Activated CD4-positive, CD25-positive, alpha-beta regulatory T cell treated with anti-CD3 and anti-CD28 coated beads, Interleukin-2, amount 50 U/mL, for 72 hours (primary cell): ENCODE data around the gene KIF12.
"Not testable (repeated sequence)": the region's sequence is repeated elsewhere in the genome, so short reads cannot be mapped to it uniquely, and the experiment has no call there.

ENCODE experiments used
- DNase-seq: peaks from one replicate; pipeline ENCODE4 v3.0.0; 2021

The KIF12 gene

DNA sequence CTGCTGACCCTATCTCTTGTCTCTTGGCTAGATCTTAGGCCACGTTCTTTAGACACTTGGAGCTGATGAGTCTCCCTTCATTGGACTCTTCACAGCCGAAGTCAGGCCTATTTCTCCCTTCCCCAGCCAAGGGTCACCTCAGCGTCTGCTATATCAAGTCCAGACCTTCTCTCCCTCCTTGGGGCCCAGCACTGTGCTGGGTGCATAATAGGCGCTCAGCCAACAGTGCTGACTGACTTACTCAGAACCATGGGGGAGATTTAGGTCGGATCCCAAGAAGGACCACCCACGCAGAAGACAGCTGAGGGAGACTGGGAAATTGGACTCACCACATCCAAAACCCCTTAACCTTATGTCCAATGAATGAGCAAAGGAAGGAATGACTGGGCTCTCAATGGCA, 15.4 kb downstream of the KIF12 start:
- DNase-seq, result no peak

- not testable (repeated sequence) for DNase-seq
Observed at GRCh38 chr9:114082763-114083412, 16.2 kb downstream of the KIF12 start.

DNA sequence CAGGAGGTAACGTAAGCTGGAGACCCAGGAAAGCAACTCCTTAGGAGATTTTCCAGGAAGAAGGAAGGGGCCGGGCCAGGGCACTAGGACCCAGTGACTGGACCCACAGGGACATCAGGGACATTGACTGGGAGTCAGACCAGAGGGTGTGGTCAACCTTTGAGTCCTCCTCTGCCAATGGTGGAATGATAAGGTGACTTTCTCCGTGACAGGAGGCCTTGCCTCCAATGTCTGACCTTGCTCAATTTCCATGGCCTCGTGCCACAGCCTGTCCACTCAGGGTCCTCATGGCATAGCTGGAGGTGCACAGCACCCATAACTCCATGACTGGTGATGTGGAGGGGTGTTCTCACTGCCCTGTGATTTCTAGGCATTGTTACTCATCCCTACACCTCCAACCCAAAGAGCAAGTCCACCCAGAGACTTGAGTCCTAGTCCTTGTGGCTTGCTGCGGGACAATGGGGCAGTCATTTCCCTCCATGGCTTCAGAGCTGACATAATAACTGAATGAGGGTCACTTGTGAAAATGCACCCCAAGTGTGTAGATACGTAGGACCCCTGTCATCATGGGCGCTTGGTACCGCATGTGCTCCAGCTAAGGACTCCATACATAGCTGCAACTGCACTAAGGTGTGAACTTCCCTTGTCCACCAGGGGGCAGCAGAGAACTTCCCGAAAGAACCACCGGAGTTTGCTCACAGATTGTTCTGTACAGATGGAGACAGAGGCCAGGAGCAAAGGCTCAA, 16.9 kb downstream of the KIF12 start:
- peak; percentile 81 for DNase-seq

GRCh38 chr9:114081441-114082016, 17.6 kb downstream of the KIF12 start:
- no peak for DNase-seq

DNA sequence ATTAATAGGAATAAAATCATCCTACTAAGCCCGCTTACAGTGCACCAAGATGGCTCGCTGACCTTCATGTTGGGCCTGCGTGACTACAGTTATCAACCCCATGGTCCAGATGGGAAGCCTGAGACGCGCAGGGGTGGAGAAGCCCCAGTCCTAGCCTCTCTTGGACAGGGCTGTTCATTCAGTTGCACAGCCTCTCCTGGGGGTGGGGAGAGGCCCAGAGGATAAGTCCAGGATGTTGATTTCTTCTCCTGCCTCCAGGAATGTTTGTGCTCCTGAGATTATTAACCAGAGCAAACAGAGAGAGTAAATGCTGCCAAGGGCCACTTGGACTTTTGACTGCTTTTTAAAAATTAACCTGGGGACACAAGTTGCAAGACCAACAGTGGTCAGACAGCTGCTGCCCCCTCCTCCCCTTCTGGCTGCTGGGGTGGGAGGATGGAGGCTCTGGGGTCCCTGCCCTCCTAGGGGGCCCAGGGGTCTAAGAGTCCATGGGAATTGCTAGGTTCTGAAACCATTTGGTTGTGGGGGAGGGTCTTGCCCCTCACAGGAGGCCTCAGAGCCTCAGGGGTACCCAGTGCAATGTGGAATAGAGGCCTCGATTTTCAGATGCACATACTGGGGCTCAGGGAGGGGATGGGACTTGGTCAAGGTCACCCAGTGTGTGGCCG, 18.2 kb downstream of the KIF12 start:
- DNase-seq, result no peak

DNA sequence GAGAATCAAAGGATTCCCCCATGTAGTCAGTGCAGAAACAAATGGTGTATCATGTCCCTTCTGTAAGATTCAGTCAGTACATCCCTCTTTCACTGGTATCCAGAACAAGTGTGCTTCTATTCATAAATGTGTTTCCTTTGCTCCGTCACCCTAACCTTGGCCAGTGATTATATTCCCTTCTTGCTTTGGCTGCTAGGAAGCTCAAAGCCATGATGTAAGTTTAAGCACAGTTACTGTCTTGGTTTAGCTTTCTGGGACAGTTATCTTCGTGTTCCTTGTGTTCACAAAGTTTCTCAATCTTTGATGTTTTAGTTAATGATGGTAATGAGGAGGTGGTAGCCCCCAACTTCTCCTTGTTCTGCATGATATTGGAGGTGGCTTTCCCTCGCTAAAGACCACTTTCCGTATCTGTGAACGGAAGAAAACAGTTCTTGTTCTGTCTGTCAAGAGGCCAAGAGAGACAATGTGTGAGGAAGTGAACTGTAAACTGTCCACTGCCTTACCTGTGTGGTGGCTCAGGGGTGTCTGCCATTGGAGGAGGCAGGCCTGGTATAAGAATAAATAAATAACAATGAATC, 18.8 kb downstream of the KIF12 start:
- DNase-seq, result no peak

DNA sequence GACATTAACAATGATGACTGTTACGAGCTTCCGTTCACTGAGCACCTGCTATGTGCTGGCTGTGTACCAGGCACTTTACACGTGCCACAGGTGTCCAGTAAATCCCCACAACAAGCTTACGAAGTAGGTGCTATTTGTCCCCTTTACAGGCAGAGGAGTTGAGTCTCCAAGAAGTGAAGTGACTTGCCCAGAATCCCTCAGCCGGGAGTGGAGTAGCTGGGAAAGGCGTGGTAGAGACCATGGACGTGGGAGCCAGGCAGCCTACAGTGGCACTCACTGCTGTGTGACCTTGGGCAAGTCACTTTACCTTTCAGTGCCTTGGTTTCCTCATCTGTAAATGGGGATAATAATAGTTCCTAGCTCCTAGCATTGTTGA, 20.3 kb downstream of the KIF12 start:
- DNase-seq, result no peak

DNA sequence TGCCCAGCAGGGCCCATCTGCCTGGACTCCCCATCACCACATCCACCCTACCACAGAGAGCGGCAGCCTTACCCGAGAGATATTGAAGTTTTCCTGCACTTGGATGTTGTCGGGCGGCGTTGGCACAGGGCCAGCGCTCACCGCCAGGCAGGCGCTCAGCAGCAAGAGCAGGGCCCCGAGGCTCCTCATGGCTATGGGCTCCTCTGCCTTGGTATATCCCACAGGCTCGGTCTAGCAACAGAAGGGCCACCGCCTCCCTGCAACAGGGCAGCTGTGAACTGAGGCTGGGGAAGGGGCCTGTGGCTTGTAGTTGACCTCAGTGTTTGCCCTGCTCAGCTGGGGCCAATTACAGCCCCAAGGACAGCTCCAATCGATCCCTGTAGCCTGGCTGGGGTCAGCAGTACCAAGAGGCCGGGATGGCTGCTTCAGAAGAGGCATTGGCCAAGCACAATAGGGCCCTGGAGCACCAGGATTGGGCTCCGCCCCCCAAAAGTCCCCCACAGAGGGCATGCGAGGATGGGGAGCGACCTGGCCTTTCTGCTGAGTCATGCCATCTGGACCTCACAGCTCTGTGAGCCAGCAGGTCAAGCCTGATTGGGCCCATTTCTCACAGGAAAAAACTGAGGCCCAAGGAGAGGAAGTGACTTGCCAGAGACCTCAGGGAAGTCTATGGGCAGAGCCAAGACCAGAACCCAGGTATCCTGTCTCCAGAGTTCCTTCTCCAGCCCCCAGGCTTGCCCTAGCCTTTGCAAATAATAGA, 20.9 kb downstream of the KIF12 start, which contains the start of gene AMBP:
Gene AMBP, minus strand, starts transcription at position 280 of the 760 bp plus-strand sequence. Its CDS starts 91 bp downstream, at position 189.
- no peak for DNase-seq

DNA sequence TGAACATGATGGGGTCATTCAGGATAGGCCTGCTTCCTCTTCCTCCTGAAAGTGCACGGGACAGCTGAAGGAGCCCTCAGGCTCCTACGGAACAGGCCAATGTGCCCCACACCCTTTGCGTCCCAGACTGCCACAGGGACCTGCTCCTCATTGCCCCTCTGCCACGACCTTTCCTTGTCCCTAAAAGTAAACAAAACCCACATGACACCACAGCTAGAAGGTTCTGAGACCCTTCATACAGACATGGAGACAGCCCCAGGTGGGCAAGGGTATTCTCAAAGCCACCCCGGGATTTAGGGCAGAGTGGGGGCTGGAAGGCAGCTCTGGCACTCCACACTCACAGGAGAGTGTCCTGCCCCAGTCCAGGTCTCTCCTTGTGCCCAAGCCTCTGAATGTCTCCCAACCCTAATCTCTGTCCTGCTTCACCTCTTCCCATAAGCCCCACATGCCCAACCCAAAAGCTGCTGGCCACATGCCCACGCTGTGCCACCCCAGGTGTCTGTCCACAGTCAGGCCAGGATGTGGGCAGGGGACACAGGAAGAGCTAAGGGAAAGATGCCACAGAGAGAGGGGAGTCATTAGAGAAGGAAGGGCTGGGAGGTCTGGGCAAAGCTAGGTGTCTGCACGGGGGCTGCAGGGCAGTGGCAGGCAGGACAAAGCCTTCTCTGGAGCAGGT, 21.8 kb downstream of the KIF12 start:
- no peak for DNase-seq

DNA sequence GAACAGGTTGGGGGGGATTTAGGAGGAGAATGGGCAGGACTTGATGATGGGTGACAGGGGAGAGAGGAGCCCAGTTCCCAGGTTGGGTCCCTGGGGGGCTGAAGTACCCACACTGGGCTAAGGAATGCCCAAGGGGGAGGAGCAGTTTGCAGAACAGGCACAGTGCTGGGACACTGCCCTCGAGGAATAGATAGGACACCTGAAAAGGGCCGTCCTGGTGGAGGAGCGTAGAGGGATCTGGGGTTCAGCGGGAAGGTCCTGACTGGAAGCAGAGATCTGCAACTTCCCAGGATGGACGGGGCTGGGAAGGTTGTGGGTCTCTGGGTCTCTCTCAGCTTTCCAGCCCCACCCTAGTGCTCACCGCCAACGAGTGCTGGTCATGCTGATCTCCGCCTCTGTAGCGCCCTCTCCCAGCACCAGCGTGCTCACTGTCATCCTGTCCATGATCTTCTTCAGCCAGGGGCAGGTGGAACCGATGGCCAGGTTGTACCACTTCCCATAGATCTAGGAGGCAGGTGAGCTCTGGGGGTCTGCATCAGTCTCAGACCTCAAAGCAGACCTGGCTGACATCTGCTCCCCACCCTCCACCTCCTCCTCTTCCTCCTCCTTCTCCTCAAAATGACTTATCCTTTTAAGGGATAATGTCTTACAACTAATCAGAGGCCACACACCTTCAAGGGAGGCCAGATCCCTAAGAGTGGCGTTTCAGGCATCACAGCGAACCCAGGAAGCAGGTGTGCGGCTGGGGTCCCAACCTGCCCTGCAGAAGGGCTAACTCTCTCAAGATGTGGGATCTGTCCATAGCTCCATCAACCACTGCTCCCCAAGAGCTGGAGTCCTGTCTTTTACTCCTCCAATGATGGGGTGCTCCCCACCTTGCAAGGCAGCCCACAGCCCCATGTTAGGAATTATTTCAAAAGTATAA, 22.6 kb downstream of the KIF12 start:
- no peak for DNase-seq

- DNase-seq, result no peak
Observed at GRCh38 chr9:114075602-114076001, 23.5 kb downstream of the KIF12 start.

GRCh38 chr9:114072184-114073140, 26.6 kb downstream of the KIF12 start:
- DNase-seq, result no peak

DNA sequence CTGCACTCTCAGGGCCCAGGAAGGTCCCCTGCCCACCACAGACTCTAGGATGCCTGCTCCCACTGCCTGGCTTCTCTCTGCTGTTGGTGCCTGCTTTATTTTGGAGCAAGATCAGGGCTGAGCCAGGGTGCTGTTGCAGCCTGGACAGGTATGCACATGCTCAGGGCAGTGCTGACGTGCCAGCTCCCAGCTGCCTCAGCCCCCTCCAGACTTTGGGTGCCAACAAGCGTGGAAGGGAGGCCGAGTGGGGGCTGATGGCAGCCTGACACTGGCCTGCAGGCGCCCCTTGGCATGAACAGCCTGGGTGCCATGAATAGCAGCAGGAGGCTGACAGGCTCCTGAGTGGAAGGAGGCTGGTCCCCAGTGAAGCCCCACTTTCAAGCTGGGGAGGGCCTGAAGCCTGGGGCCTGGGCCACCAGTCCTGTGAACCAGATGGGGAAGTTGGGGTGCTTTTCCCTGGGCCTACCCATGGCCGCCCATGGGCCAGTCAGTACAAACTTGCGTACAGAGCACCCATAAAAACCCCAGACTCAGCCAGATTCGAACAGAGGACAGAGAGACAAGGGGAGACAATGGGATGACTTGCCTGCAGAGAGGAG, 27.8 kb downstream of the KIF12 start:
- no peak for DNase-seq

GRCh38 chr9:114070188-114071103, 28.6 kb downstream of the KIF12 start:
- DNase-seq, result no peak

DNA sequence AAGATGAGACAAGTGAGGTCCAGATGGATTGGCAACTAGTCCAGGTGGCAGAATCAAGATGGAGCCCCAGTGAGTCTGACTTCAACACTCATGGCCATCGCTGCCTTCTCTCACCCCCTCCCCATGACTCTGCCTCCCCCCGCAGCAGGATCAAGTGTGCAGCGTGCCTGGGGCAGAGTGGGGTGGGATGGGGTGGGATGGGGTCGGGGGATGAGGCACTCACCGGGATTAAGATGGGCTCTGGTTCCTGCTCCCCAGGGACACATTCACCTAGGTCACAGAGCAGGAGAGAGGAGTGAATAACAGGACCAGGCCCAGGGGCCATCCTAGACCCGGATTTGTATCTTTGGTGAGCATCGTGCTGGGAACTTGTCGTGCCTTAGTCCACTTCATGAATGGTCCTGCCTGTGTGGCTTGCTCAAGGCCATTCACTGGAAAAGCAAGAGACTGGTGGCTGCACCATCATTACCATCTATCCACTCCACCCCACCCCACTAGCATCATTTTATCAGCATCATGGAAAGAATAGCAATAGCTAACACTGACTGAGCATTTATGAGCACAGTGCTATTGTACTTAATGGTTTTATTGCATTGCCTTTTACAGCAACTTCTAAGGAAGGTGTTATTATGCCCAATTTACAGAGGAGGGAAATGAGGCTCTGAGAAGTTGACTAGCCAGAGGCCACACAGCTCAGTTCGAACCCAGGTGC, 29.5 kb downstream of the KIF12 start:
- no peak for DNase-seq

DNA sequence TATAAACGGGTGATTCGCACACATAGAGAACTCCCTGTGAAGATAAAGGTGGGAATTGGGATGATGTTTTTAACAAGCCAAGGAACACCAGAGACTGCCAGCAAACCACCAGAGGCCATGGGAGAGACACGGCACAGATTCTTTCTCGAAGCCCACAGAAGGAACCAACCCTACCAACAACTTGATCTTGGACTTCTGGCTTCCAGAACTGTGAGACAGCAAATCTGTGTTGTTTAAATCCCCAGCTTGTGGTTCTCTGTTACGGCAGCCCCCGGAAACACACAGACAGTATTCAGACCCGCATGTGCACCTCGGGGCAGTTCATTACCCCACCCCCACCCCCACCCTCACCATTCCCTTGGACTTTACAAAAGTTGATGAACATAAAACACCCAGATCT, 33.8 kb downstream of the KIF12 start:
- DNase-seq, result no peak

GRCh38 chr9:114061830-114062474, 37.1 kb downstream of the KIF12 start:
- DNase-seq, result no peak
